Measurements from ENCODE around the gene MYMX. TPM values are rescaled to one million over a fixed set of nuclear protein-coding genes. Genes with fewer than 3 reads are reported as not detected.

MYMX gene
- total RNA-seq, 3 donors from 2014 or later: 0.88 to 3.4 (median 2.9) TPM

GRCh38 chr6:44265007-44265721, 48.4 kb downstream of the MYMX start, which contains the start of gene NFKBIE:
Gene NFKBIE (minus strand): TSS chr6:44265551. CDS start chr6:44265346, 205 bp downstream.
- no peaks in the 10 kb centered on the region for H3K9me3 ChIP-seq
- peak within 1 kb of the TSS; percentile 80 to 86 for H3K27ac ChIP-seq
- peaks cover 0 to 2% of the 10 kb centered on the region in 2 donors for H3K27me3 ChIP-seq
- TF ChIP-seq POLR2AphosphoS5 (IDR thresholded peaks at IDR 0.05): peak in 1 of 3 donors; percentile 26
- peak in 1 of 3 donors; percentile 19 for TF ChIP-seq CTCF (IDR thresholded peaks at IDR 0.05)
- TF ChIP-seq POLR2A (IDR thresholded peaks at IDR 0.05): no peak
- peak; percentile 90 to 93 for DNase-seq (ENCODE audit: low spot score in 2 of 2)
- H3K4me3 ChIP-seq: peak within 1 kb of the TSS; percentile 74 to 90 (median 77)
- no peaks in the 10 kb centered on the region for H3K36me3 ChIP-seq
- intact Hi-C loops (cut with DNase I; ENCODE audit: low total_unique reads): no loop called here
- H3K4me1 ChIP-seq: peaks cover 15 to 20% of the 10 kb centered on the region in 2 donors

GRCh38 chr6:44265722-44266233, 49.1 kb downstream of the MYMX start:
- H3K27me3 ChIP-seq: peaks cover 0 to 6% of the 10 kb centered on the region in 2 donors
- peaks cover 15 to 20% of the 10 kb centered on the region in 2 donors for H3K4me1 ChIP-seq
- TF ChIP-seq POLR2AphosphoS5 (IDR thresholded peaks at IDR 0.05) (peak in 1 of 3 donors; percentile 44), CTCF (IDR thresholded peaks at IDR 0.05) (no peak)
- no peaks in the 10 kb centered on the region for H3K9me3 ChIP-seq
- intact Hi-C loops (cut with DNase I; ENCODE audit: low total_unique reads): no loop called here
- no peaks in the 10 kb centered on the region for H3K36me3 ChIP-seq
- no peak for DNase-seq (ENCODE audit: low spot score in 2 of 2)
- peak overlapping the region; percentile 80 to 86 for H3K27ac ChIP-seq
- peak overlapping the region; percentile 74 to 90 (median 77) for H3K4me3 ChIP-seq

GRCh38 chr6:44266347-44266746, 49.6 kb downstream of the MYMX start:
- Histone ChIP-seq H3K27ac (no peak overlapping the region), H3K9me3 (no peaks in the 10 kb centered on the region), H3K27me3 (peaks cover 0 to 6% of the 10 kb centered on the region in 2 donors), H3K4me3 (no peak overlapping the region), H3K4me1 (peaks cover 15 to 20% of the 10 kb centered on the region in 2 donors), H3K36me3 (no peaks in the 10 kb centered on the region)
- DNase-seq (ENCODE audit: low spot score in 2 of 2): no peak
- intact Hi-C loops (cut with DNase I; ENCODE audit: low total_unique reads): no loop called here
- TF ChIP-seq CTCF (IDR thresholded peaks at IDR 0.05) (no peak), POLR2AphosphoS5 (IDR thresholded peaks at IDR 0.05) (no peak), POLR2A (IDR thresholded peaks at IDR 0.05) (no peak)

- Histone ChIP-seq H3K9me3 (no peaks in the 10 kb centered on the region), H3K4me3 (no peak overlapping the region), H3K27me3 (peaks cover 5 to 6% of the 10 kb centered on the region in 2 donors), H3K4me1 (peaks cover 15 to 20% of the 10 kb centered on the region in 2 donors), H3K36me3 (no peaks in the 10 kb centered on the region), H3K27ac (no peak overlapping the region)
- intact Hi-C loops (cut with DNase I; ENCODE audit: low total_unique reads): no loop called here
- TF ChIP-seq POLR2A (IDR thresholded peaks at IDR 0.05): no peak
- TF ChIP-seq CTCF (IDR thresholded peaks at IDR 0.05): no peak
- TF ChIP-seq POLR2AphosphoS5 (IDR thresholded peaks at IDR 0.05): no peak
- no peak for DNase-seq (ENCODE audit: low spot score in 2 of 2)
Observed at GRCh38 chr6:44267252-44267651, 50.5 kb downstream of the MYMX start.

Other genes with a start within 250 kb of the MYMX start
- 10 to 100 TPM; 24.6 to 55.7 (median 30.4) TPM for gene MRPL14, start 89.5 kb upstream of the MYMX start, total RNA-seq
- gene TMEM63B, start 89.4 kb upstream of the MYMX start, total RNA-seq: 10 to 100 TPM; 16.7 to 21.8 (median 18.9) TPM
- gene CAPN11, start 58.1 kb upstream of the MYMX start, total RNA-seq: 1 to 10 TPM; 1.1 to 3.8 (median 2.9) TPM
- 100 to 1,000 TPM; 106 to 140 (median 110) TPM for gene SLC29A1, start 6.7 kb downstream of the MYMX start, total RNA-seq
- gene HSP90AB1, start 30.2 kb downstream of the MYMX start, total RNA-seq: 100 to 1,000 TPM; 643 to 810 (median 662) TPM
- 10 to 100 TPM; 32.8 to 50.5 (median 38.1) TPM for gene SLC35B2, start 40.6 kb downstream of the MYMX start, total RNA-seq
- gene NFKBIE, start 48.6 kb downstream of the MYMX start, total RNA-seq: 10 to 100 TPM in 2 of 3 donors, 1 to 10 TPM in 1; 4.0 to 25.9 (median 14.4) TPM
- gene TMEM151B, start 53.5 kb downstream of the MYMX start, total RNA-seq: under 1 TPM in 1 of 3 donors, not detected in 2; 0.15 TPM
- gene AARS2, start 96.4 kb downstream of the MYMX start, total RNA-seq: 10 to 100 TPM in 2 of 3 donors, 1 to 10 TPM in 1; 6.9 to 16.5 (median 12.8) TPM
- gene SPATS1, start 125.7 kb downstream of the MYMX start, total RNA-seq: not detected
- gene CDC5L, start 170.8 kb downstream of the MYMX start, total RNA-seq: 10 to 100 TPM; 21.1 to 29.1 (median 22.0) TPM